IPS-20b (cell line): ENCODE measurements around the gene PUS7L.
A peak's percentile ranks its signal among the peaks of the same experiment; 100 is the strongest.

ENCODE experiments used
- H3K27ac ChIP-seq: one replicate; pipeline ENCODE4 v1.5.1; 2013; ENCODE audit warnings: low read length
- H3K27me3 ChIP-seq: 2 replicates; pipeline ENCODE4 v1.6.1; 2013; ENCODE audit warnings: mild to moderate bottlenecking, low read length, inconsistent platforms; ENCODE audit not compliant: insufficient read depth
- H3K36me3 ChIP-seq: 2 replicates; pipeline ENCODE4 v1.6.1; 2013; ENCODE audit warnings: low read depth, mild to moderate bottlenecking, inconsistent platforms, low read length, moderate library complexity; ENCODE audit not compliant: insufficient read depth
- H3K4me1 ChIP-seq: 2 replicates; pipeline ENCODE4 v1.6.1; 2013; ENCODE audit warnings: mild to moderate bottlenecking, control low read depth, inconsistent platforms, low read length, moderate library complexity; ENCODE audit not compliant: insufficient read depth
- H3K4me3 ChIP-seq: 2 replicates; pipeline ENCODE4 v1.5.1; 2013; ENCODE audit warnings: mild to moderate bottlenecking, low read length, inconsistent platforms
- H3K9ac ChIP-seq: 2 replicates; pipeline ENCODE4 v1.6.1; 2013; ENCODE audit warnings: low read depth, mild to moderate bottlenecking, inconsistent platforms, low read length, moderate library complexity
- H3K9me3 ChIP-seq: 2 replicates; pipeline ENCODE4 v1.6.1; 2013; ENCODE audit warnings: mild to moderate bottlenecking, low read depth, low read length, inconsistent platforms; ENCODE audit not compliant: insufficient read depth

Gene PUS7L, protein sequence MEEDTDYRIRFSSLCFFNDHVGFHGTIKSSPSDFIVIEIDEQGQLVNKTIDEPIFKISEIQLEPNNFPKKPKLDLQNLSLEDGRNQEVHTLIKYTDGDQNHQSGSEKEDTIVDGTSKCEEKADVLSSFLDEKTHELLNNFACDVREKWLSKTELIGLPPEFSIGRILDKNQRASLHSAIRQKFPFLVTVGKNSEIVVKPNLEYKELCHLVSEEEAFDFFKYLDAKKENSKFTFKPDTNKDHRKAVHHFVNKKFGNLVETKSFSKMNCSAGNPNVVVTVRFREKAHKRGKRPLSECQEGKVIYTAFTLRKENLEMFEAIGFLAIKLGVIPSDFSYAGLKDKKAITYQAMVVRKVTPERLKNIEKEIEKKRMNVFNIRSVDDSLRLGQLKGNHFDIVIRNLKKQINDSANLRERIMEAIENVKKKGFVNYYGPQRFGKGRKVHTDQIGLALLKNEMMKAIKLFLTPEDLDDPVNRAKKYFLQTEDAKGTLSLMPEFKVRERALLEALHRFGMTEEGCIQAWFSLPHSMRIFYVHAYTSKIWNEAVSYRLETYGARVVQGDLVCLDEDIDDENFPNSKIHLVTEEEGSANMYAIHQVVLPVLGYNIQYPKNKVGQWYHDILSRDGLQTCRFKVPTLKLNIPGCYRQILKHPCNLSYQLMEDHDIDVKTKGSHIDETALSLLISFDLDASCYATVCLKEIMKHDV

DNA sequence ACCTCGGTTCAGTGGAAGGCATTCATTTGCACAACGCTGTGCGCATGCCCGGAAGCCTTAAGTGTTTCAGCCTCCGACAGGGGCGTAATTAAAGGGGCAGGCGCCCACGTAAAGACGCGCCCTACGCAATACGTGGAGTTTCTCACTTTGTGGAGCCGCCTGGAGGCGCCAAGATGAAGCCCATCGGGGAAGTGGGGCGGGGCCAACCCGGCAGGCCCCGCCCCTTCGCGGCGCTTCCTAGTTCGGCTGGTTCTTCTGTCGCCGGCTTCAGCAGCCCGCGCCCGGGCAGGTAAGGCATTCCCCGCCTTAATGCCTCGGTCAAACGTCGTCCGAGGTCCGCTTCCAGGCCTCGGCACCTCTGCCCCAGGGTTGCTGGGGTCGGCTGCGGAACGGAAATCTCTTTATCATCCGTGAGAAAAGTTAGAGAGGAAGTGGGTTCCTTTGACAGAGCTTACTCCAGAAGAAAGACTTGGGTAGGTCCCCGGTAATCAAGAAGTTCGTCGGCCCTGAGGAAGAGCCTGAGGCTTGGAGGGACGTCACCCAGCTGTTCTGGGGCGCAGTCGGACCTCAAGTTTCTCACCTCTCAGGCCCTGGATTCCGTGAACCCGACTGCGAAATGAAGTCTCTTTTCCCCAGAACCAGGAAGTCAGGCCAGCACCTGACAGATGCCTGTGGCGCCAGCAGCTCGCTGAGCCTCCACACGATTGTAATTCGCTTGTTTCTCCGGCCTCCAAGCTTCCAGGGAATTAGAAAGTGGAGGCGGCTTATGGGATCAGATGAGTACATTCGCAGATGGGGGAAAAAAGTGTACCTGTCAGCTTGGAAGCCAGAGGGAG, at the start of gene PUS7L, which contains the start of gene IRAK4:
PUS7L (minus strand) TSS at position 63 of the 836 bp plus-strand sequence. CDS start 3,545 bp downstream, outside the sequence.
IRAK4 (plus strand) TSS at position 224 of the 836 bp plus-strand sequence. CDS start 9,161 bp downstream, outside the sequence.
- no peaks in the 10 kb centered on the region for H3K9me3 ChIP-seq
- H3K9ac ChIP-seq = peak within 1 kb of the TSS; percentile 83; the same call in 1 of the 2 replicates
- peaks cover 14% of the 10 kb centered on the region; the same call in 1 of the 2 replicates for H3K36me3 ChIP-seq
- no peaks in the 10 kb centered on the region for H3K27me3 ChIP-seq
- H3K4me3 ChIP-seq = peak within 1 kb of the TSS; percentile 83
- H3K4me1 ChIP-seq = peaks cover 25% of the 10 kb centered on the region
- no peak within 1 kb of the TSS for H3K27ac ChIP-seq

DNA sequence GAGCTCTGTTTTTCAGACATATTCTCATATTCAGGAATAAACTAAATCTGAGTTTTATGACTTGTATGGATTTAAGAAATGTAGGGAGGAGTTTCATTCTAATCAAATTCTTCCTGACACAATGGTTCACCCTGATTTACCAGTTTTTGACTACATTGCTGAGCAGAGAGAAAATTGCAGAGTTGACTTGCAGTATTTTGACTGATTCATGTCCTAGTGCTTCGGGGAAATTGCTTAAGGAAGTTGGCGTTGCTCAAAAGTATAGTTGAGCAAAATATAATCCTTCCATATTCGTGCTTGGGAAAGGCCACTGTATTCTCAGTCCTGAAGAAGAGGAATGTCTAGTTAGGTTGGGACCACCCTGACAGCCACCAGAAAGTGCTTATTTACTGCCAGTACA, 48.8 kb upstream of the PUS7L start:
- peaks cover 18% of the 10 kb centered on the region for H3K36me3 ChIP-seq
- no peaks in the 10 kb centered on the region for H3K9me3 ChIP-seq
- peak overlapping the region; percentile 99 for H3K4me3 ChIP-seq
- peak overlapping the region; percentile 89; the same call in 1 of the 2 replicates for H3K9ac ChIP-seq
- H3K27ac ChIP-seq = no peak overlapping the region
- peaks cover 7% of the 10 kb centered on the region; the same call in 1 of the 2 replicates for H3K4me1 ChIP-seq
- H3K27me3 ChIP-seq = no peaks in the 10 kb centered on the region

DNA sequence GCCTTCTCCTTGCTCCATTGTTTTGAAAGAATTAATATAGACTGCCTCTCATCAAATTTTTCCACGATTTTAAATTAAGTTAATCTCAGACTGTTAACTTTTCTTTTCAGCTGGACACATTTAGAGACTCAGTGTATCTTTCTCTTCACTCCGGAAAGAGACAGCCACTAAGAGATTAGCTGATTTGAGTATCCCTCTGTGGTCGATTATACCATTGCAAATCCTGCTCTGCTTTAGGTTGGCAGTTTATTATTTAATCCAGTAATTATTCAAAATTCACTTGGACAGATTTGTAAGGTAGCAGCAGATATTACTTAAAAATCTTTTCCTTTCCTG, 48.1 kb upstream of the PUS7L start:
- Histone ChIP-seq H3K9me3 (no peaks in the 10 kb centered on the region), H3K27me3 (no peaks in the 10 kb centered on the region), H3K27ac (peak overlapping the region; percentile 44), H3K4me3 (peak overlapping the region; percentile 99), H3K4me1 (peaks cover 7% of the 10 kb centered on the region; the same call in 1 of the 2 replicates), H3K9ac (peak overlapping the region; percentile 89), H3K36me3 (peaks cover 24% of the 10 kb centered on the region)

DNA sequence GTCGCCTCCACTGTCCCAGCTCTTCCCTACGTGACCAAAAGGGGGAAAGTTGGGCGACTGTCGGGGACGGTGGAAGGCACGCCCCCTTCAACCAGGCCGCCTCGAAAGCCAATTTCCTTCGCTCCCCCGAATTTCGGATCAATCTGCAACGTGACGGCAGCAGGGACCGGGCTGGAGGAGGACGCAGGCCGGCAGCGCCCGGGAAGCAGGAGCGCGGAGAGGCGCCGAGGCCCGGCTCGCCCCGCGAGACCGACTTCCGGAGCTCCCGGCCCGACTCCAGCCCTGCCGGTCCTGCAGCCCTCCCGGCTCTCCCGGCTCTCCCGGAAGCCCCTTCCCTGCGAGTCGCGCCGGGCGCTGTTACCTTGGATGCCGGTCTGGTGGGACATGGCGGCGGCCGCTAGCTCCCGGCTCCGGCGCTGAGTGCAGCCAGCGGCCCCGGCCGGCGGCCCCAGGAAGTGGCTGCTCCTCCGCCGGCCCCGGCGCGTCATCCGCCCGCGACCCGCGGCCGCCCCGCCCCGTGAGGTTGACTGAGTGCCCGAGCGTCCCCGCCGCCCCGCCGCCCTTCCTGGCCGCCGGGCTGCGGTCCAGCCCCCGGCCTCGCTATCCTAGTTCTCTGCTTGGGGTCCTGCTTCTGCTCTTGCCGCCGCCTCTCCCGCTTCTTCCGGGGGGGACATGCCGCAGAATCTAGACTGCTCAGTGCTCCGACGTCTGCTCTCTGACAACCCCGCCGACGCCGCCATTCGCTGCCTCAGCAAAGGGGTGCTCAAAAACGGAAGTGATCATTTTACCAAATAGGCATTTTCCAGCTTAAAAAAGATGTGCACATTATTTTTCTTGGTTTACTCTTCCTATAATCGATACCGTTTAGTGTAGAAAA, 47.5 kb upstream of the PUS7L start, which contains the start of gene TWF1:
TWF1 (minus strand) TSS at position 458 of the 877 bp plus-strand sequence; CDS start at position 386, 72 bp downstream.
- Histone ChIP-seq H3K36me3 (peaks cover 30% of the 10 kb centered on the region), H3K4me3 (peak within 1 kb of the TSS; percentile 99), H3K27me3 (no peaks in the 10 kb centered on the region), H3K9ac (peak within 1 kb of the TSS; percentile 89), H3K9me3 (no peaks in the 10 kb centered on the region), H3K4me1 (peaks cover 7% of the 10 kb centered on the region; the same call in 1 of the 2 replicates), H3K27ac (peak within 1 kb of the TSS; percentile 44)

DNA sequence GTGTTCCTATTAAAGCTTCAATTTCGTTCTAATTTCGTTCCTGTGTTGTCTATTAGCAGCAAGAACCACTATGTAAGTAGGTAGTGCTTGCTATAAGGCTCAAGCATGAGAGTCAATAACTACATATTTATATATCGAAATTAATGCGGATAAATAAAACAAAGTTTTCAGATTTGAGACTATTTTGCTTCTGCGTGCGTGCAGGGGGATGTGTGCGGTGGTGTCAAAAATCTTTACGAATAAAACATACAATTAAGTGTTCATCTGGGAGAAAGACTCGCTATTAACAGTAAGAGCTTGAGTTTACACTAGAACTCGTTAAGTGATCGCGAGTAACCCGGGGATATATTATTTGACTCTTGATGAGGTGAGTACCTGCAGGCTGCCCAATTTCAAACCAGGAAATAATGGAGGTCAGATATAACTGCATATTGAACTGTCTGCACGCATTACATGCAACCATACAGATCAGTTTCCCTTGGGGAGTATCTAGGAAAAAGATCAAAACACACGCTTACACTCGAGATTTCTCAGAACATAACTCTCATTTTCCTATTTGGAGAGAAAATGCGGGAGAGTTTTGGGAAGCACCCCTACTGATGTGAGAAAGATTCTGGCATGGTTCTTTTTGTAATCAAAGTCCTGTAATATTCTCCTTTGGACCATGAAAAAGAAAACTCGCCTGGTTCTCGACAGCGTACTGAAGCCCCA, 46.7 kb upstream of the PUS7L start:
- no peaks in the 10 kb centered on the region for H3K9me3 ChIP-seq
- H3K4me3 ChIP-seq = peak overlapping the region; percentile 99
- H3K4me1 ChIP-seq = peaks cover 7% of the 10 kb centered on the region; the same call in 1 of the 2 replicates
- peak overlapping the region; percentile 89 for H3K9ac ChIP-seq
- peaks cover 38% of the 10 kb centered on the region for H3K36me3 ChIP-seq
- no peaks in the 10 kb centered on the region for H3K27me3 ChIP-seq
- H3K27ac ChIP-seq = peak overlapping the region; percentile 11

DNA sequence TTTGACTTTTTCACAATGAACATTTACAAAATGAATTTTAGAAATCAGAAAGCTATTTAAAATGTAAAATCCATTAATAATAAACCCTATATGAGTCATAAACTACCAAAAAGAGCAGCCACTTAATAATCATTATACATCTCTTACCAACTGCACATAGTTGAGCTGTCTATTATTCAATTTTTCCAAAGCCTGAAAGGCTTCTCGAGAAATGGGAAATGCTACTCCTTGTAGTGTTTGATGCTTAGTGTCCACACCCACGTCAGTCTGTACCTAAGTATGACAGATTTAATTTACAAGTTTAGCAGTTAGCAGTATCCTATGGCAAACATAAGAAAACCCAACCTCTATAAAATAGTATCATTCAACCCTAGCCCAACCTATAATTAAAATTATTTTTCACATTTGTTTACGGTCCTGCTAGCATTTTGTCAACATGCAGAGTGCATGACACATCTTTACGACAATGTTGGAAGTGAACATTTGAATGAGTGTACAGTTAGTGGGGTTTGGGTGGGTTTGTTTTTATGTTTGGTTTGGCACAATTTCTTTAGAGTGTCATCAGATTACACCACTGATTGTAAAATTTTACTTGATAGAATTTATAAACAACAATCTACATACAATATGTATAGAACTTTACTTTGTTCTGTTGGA, 39.1 kb upstream of the PUS7L start:
- no peak overlapping the region for H3K27ac ChIP-seq
- H3K9ac ChIP-seq = no peak overlapping the region
- no peaks in the 10 kb centered on the region for H3K9me3 ChIP-seq
- no peaks in the 10 kb centered on the region for H3K27me3 ChIP-seq
- H3K4me1 ChIP-seq = no peaks in the 10 kb centered on the region
- H3K36me3 ChIP-seq = peaks cover 88% of the 10 kb centered on the region
- no peak overlapping the region for H3K4me3 ChIP-seq

DNA sequence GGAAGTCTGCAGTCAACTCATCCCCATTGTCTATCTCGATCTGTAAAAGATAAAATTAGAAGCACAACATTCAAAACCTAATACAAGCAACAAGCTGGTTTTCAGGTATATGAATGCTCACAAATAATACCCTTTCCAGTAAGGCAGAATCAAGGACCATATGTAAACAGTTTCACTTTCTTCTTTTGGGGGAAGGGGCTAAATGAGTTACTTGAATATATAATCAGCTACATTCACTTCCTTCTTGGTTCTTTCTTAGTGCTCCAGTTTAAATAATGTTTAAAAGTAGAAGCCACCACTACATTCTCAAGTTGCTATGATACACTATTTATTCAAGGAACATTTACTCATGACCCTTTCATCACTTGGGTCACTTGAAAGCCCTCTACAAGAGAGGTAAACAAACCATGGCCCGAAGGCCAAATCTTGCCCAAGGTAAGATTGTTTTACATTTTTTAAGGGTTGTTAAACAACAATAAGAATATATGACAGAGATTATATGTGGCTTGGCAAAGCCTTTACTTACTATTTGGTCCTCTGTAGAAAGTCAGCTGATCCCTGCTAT, 37.2 kb upstream of the PUS7L start:
- Histone ChIP-seq H3K27me3 (no peaks in the 10 kb centered on the region), H3K36me3 (peaks cover 69% of the 10 kb centered on the region), H3K27ac (no peak overlapping the region), H3K4me1 (no peaks in the 10 kb centered on the region), H3K4me3 (no peak overlapping the region), H3K9me3 (no peaks in the 10 kb centered on the region), H3K9ac (no peak overlapping the region)

DNA sequence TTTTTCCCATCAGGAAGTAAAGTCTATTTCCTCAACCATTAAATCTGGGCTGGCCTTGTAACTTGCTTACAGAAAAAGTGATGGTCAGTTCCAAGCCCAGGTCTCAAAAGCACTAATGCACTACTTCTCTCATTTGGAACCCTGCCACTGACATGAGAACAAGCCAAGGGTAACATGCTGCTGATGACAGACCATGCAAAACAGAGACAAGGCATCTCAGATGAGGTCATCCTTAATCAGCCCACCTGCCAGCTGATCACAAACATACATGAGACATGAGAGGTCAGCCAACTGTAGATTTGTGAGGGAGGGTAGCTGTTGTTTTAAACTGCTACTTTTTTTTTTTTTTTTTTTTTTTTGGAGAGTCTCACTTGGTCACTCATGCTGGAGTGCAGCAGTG, 31.4 kb upstream of the PUS7L start:
- H3K36me3 ChIP-seq = peaks cover 10% of the 10 kb centered on the region

DNA sequence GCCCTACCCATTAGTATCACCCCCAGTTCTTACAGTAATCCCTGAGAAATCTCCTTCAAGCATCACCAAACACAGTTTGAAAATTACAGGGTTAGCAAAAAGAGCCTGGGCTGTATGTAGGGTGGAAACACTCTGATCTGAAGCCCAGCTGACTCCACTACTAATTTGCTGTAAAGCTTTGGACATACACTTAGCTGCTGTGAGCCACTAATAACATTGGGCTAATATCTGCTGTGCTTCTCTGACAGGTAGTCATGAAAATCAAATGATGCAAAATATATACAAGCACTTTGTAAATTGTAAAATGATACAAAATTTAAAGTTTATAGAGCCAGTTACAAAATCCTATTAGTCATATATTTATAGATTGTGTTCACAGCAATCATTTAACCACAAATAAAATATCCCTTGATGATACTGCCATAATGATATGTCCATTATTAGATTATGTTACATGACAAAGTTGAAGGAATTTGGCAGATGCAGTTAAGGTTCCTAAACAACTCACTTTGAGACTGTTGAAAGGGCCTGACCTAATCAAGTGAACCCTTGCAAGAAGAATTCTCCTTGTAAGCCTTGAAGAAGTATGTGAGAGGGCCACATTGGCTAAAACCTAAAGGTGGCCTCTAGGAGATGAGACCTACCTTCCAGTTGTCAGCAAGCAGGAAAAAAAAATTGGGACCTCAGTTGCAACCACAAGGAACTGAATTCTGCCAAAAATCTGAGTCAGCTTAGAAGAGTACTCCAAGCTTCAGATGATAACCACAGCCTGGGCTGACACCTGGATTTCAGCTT, 28.5 kb upstream of the PUS7L start:
- no peaks in the 10 kb centered on the region for H3K9me3 ChIP-seq
- no peaks in the 10 kb centered on the region for H3K4me1 ChIP-seq
- peaks cover 14% of the 10 kb centered on the region for H3K36me3 ChIP-seq
- H3K27ac ChIP-seq = no peak overlapping the region
- no peak overlapping the region for H3K9ac ChIP-seq
- H3K27me3 ChIP-seq = no peaks in the 10 kb centered on the region
- H3K4me3 ChIP-seq = no peak overlapping the region

More for the DNA sequence above, 31.4 kb upstream of the PUS7L start:
- Histone ChIP-seq H3K4me1 (no peaks in the 10 kb centered on the region), H3K9ac (no peak overlapping the region), H3K27me3 (no peaks in the 10 kb centered on the region), H3K9me3 (no peaks in the 10 kb centered on the region), H3K27ac (no peak overlapping the region), H3K4me3 (no peak overlapping the region)
